PC-3 (cell line): ENCODE measurements around the gene MXRA7.

Source experiments
- CTCF ChIP-seq: fragments of 300-600 bp; sonication (generic); conservative IDR thresholded peaks from 2 replicates; pipeline ENCODE4 v1.5.1; 2017; ENCODE audit warnings: antibody characterized with exemption, low read depth, mild to moderate bottlenecking, low read length
- EZH2 ChIP-seq: fragments of 300-600 bp; sonication (generic); IDR thresholded peaks from one replicate; pipeline ENCODE4 v1.6.1; 2017; ENCODE audit warnings: antibody characterized with exemption, mild to moderate bottlenecking, low read length; ENCODE audit not compliant: unreplicated experiment

- TF ChIP-seq CTCF: no peak
- TF ChIP-seq EZH2: no peak
Observed at GRCh38 chr17:76633628-76634328, 77.0 kb downstream of the MXRA7 start.
